Neural progenitor cell (in vitro differentiated cells): ENCODE data around the gene ATF5.
"Not testable (repeated sequence)": the region's sequence is repeated elsewhere in the genome, so short reads cannot be mapped to it uniquely, and the experiment has no call there.

ENCODE experiments used
- CTCF ChIP-seq: fragments of 200-600 bp; sonication (generic); IDR thresholded peaks from 2 replicates; pipeline ENCODE4 v1.5.1; 2017; ENCODE audit warnings: antibody characterized with exemption, mild to moderate bottlenecking
- EZH2 ChIP-seq: fragments of 200-600 bp; sonication (generic); IDR thresholded peaks from 2 replicates; pipeline ENCODE4 v1.6.1; 2017; ENCODE audit warnings: antibody characterized with exemption, mild to moderate bottlenecking, moderate library complexity

- not testable (repeated sequence) for TF ChIP-seq CTCF, EZH2
Measured at GRCh38 chr19:49944567-49944966, 15.6 kb downstream of the ATF5 start.
